Activated CD8-positive, alpha-beta memory T cell treated with anti-CD3 and anti-CD28 coated beads for 24 hours (primary cell): ENCODE data around the gene CC2D1A.

Source experiments
- DNase-seq: peaks from one replicate; pipeline ENCODE4 v3.0.0-alpha.2; 2020

The CC2D1A gene

GRCh38 chr19:13880059-13881043 lies 25.6 kb upstream of the CC2D1A start:
- peak; percentile 99 for DNase-seq

- DNase-seq: no peak
Observed at GRCh38 chr19:13881251-13881691, 24.7 kb upstream of the CC2D1A start.

GRCh38 chr19:13881692-13882418 lies 24.1 kb upstream of the CC2D1A start:
- DNase-seq: peak; percentile 76

- DNase-seq: no peak
Observed at GRCh38 chr19:13882419-13882795, 23.6 kb upstream of the CC2D1A start.

GRCh38 chr19:13882836-13883235 lies 23.2 kb upstream of the CC2D1A start:
- no peak for DNase-seq

- no peak for DNase-seq
Observed at GRCh38 chr19:13883516-13884064, 22.4 kb upstream of the CC2D1A start.

GRCh38 chr19:13884726-13885591 lies 21.0 kb upstream of the CC2D1A start:
- no peak for DNase-seq

- no peak for DNase-seq
Observed at GRCh38 chr19:13885826-13886365, 20.1 kb upstream of the CC2D1A start.

GRCh38 chr19:13887018-13887436 lies 19.0 kb upstream of the CC2D1A start:
- peak; percentile 73 for DNase-seq

GRCh38 chr19:13887517-13887916 lies 18.5 kb upstream of the CC2D1A start:
- DNase-seq: no peak

GRCh38 chr19:13888281-13888680 lies 17.7 kb upstream of the CC2D1A start:
- DNase-seq: no peak

GRCh38 chr19:13890136-13890535 lies 15.9 kb upstream of the CC2D1A start:
- no peak for DNase-seq

- no peak for DNase-seq
Observed at GRCh38 chr19:13892870-13893269, 13.1 kb upstream of the CC2D1A start.

- no peak for DNase-seq
Observed at GRCh38 chr19:13894552-13894951, 11.4 kb upstream of the CC2D1A start.

- DNase-seq: no peak
Observed at GRCh38 chr19:13896227-13896626, 9.8 kb upstream of the CC2D1A start.

GRCh38 chr19:13899393-13899792 lies 6.6 kb upstream of the CC2D1A start:
- no peak for DNase-seq

- DNase-seq: no peak
Observed at GRCh38 chr19:13899912-13900584, 6.0 kb upstream of the CC2D1A start.

GRCh38 chr19:13902993-13903555 lies 2.9 kb upstream of the CC2D1A start:
- DNase-seq: peak; percentile 63

GRCh38 chr19:13906521-13906904 lies 512 bp downstream of the CC2D1A start:
- no peak for DNase-seq

- no peak for DNase-seq
Observed at GRCh38 chr19:13906910-13907309, 909 bp downstream of the CC2D1A start.

- no peak for DNase-seq
Observed at GRCh38 chr19:13908674-13909073, 2.7 kb downstream of the CC2D1A start.
